ENCODE measurements around the gene ZNF263.

The ZNF263 gene

GRCh38 chr16:3264137-3265036 lies 18.9 kb upstream of the ZNF263 start (continued):
- TF ChIP-seq, protein P1, sequence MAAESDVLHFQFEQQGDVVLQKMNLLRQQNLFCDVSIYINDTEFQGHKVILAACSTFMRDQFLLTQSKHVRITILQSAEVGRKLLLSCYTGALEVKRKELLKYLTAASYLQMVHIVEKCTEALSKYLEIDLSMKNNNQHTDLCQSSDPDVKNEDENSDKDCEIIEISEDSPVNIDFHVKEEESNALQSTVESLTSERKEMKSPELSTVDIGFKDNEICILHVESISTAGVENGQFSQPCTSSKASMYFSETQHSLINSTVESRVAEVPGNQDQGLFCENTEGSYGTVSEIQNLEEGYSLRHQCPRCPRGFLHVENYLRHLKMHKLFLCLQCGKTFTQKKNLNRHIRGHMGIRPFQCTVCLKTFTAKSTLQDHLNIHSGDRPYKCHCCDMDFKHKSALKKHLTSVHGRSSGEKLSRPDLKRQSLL (tag by site-specific recombination; IDR thresholded peaks at IDR 0.05) = peak; percentile 31; the same call in 1 of the 2 replicates
- peak; percentile 41 for TF ChIP-seq ZIC2 (tag by site-specific recombination; IDR thresholded peaks at IDR 0.05)
- no peak for TF ChIP-seq ZBTB21 (tag by site-specific recombination; IDR thresholded peaks at IDR 0.05)
- TF ChIP-seq ZBTB17 (tag by site-specific recombination; IDR thresholded peaks at IDR 0.05) = peak; percentile 61
- TF ChIP-seq, protein P2, sequence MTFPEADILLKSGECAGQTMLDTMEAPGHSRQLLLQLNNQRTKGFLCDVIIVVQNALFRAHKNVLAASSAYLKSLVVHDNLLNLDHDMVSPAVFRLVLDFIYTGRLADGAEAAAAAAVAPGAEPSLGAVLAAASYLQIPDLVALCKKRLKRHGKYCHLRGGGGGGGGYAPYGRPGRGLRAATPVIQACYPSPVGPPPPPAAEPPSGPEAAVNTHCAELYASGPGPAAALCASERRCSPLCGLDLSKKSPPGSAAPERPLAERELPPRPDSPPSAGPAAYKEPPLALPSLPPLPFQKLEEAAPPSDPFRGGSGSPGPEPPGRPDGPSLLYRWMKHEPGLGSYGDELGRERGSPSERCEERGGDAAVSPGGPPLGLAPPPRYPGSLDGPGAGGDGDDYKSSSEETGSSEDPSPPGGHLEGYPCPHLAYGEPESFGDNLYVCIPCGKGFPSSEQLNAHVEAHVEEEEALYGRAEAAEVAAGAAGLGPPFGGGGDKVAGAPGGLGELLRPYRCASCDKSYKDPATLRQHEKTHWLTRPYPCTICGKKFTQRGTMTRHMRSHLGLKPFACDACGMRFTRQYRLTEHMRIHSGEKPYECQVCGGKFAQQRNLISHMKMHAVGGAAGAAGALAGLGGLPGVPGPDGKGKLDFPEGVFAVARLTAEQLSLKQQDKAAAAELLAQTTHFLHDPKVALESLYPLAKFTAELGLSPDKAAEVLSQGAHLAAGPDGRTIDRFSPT (tag by site-specific recombination; IDR thresholded peaks at IDR 0.05) = no peak
- no peak for TF ChIP-seq ZNF138 (tag by site-specific recombination; IDR thresholded peaks at IDR 0.05; ENCODE audit: borderline replicate concordance)
- no peak for TF ChIP-seq ZNF248 (tag by site-specific recombination; IDR thresholded peaks at IDR 0.05)
- TF ChIP-seq MEIS1 (CRISPR knock-in tag; IDR thresholded peaks at IDR 0.05; ENCODE audit: borderline replicate concordance) = no peak
- TF ChIP-seq ZNF660 (tag by site-specific recombination; IDR thresholded peaks at IDR 0.05) = peak; percentile 88
- peak; percentile 94 for TF ChIP-seq ZNF561 (tag by site-specific recombination; IDR thresholded peaks at IDR 0.05; ENCODE audit: borderline replicate concordance)
- TF ChIP-seq GLIS1 (tag by site-specific recombination; IDR thresholded peaks at IDR 0.05) = peak; percentile 82
- TF ChIP-seq ZNF112 (tag by site-specific recombination; IDR thresholded peaks at IDR 0.05) = no peak
- TF ChIP-seq ZNF23 (tag by site-specific recombination; IDR thresholded peaks at IDR 0.05; ENCODE audit: borderline replicate concordance) = no peak
- TF ChIP-seq ZNF132 (tag by site-specific recombination; IDR thresholded peaks at IDR 0.05; ENCODE audit: borderline replicate concordance) = no peak
- TF ChIP-seq, protein P3, sequence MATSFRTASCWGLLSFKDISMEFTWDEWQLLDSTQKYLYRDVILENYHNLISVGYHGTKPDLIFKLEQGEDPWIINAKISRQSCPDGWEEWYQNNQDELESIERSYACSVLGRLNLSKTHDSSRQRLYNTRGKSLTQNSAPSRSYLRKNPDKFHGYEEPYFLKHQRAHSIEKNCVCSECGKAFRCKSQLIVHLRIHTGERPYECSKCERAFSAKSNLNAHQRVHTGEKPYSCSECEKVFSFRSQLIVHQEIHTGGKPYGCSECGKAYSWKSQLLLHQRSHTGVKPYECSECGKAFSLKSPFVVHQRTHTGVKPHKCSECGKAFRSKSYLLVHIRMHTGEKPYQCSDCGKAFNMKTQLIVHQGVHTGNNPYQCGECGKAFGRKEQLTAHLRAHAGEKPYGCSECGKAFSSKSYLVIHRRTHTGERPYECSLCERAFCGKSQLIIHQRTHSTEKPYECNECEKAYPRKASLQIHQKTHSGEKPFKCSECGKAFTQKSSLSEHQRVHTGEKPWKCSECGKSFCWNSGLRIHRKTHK (tag by site-specific recombination; IDR thresholded peaks at IDR 0.05) = no peak
- TF ChIP-seq ZEB2 (tag by site-specific recombination; IDR thresholded peaks at IDR 0.05) = peak; percentile 82
- no peak for TF ChIP-seq SETDB1 (IDR thresholded peaks at IDR 0.05; ENCODE audit: insufficient read length, low read length)
- peak; percentile 99 for TF ChIP-seq PBX3 (CRISPR knock-in tag; IDR thresholded peaks at IDR 0.05)
- TF ChIP-seq ZNF223 (tag by site-specific recombination; IDR thresholded peaks at IDR 0.05) = no peak
- no peak for TF ChIP-seq ZNF560 (tag by site-specific recombination; IDR thresholded peaks at IDR 0.05; ENCODE audit: borderline replicate concordance)
- no peak for TF ChIP-seq ZNF513 (tag by site-specific recombination; IDR thresholded peaks at IDR 0.05)
- no peak for TF ChIP-seq YY1 (tag by site-specific recombination; IDR thresholded peaks at IDR 0.05)
- TF ChIP-seq ZFP3 (tag by site-specific recombination; IDR thresholded peaks at IDR 0.05; ENCODE audit: low read depth) = no peak
- TF ChIP-seq ZNF175 (tag by site-specific recombination; IDR thresholded peaks at IDR 0.05) = no peak
- TF ChIP-seq, protein P4, sequence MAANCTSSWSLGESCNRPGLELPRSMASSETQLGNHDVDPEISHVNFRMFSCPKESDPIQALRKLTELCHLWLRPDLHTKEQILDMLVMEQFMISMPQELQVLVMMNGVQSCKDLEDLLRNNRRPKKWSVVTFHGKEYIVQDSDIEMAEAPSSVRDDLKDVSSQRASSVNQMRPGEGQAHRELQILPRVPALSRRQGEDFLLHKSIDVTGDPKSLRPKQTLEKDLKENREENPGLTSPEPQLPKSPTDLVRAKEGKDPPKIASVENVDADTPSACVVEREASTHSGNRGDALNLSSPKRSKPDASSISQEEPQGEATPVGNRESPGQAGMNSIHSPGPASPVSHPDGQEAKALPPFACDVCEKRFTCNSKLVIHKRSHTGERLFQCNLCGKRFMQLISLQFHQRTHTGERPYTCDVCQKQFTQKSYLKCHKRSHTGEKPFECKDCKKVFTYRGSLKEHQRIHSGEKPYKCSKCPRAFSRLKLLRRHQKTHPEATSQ (tag by site-specific recombination; IDR thresholded peaks at IDR 0.05) = peak; percentile 55; the same call in 1 of the 2 replicates
- no peak for TF ChIP-seq ZNF202 (tag by site-specific recombination; IDR thresholded peaks at IDR 0.05; ENCODE audit: borderline replicate concordance)
- no peak for TF ChIP-seq ZBTB1 (tag by site-specific recombination; IDR thresholded peaks at IDR 0.05)
- no peak for TF ChIP-seq ZNF302 (tag by site-specific recombination; IDR thresholded peaks at IDR 0.05; ENCODE audit: low read depth)
- no peak for TF ChIP-seq ZNF580 (tag by site-specific recombination; IDR thresholded peaks at IDR 0.05)
- no peak for TF ChIP-seq ZNF121 (tag by site-specific recombination; IDR thresholded peaks at IDR 0.05)
- no peak for TF ChIP-seq ZNF626 (tag by site-specific recombination; IDR thresholded peaks at IDR 0.05)

Data from HEK293 (cell line).